HFF-Myc (cell line): ENCODE data around the gene RGS1.

Source experiments
- DNase-seq: peaks from one replicate; pipeline ENCODE4 v3.0.0-alpha.2; 2011; ENCODE audit warnings: low read depth; ENCODE audit errors: extremely low read depth
- H3K4me3 ChIP-seq: replicated peaks from 2 replicates; pipeline ENCODE4 v1.5.1; 2011; ENCODE audit warnings: low read depth, mild to moderate bottlenecking, control low read depth, low read length
- TF ChIP-seq, protein P1 (sequence below): IDR thresholded peaks from 2 replicates; pipeline ENCODE4 v1.5.1; 2012; ENCODE audit warnings: mild to moderate bottlenecking, low read depth, low read length, control low read depth; ENCODE audit errors: missing control alignments

The RGS1 gene

DNA sequence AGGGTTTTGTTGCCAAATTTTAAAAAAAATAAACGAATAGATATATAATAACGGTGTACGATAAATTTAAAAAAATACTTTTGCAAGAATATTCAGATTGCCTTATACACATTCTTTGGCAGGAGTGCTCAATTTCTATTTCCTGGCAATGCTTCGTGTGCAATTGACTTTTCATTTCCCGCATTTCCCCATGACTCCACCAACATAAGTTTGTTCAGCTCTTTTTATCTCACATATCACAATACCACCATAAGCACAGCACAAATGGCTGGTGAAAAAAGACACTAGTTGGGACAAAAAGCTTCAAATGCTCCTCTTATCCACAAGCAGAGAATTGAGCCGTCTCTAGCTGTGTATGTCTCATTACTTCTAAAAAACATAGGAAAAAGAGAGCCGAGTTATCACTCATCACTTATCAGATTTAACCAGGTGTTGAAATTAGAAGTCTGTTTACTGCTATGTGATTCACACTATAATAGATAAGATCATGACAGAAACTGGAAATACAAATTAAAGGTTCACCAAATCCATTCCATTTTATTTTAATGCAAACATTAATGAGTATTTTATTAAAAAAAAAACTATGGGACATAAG, 28.9 kb upstream of the RGS1 start:
- no peak overlapping the region for H3K4me3 ChIP-seq
- no peak for DNase-seq
- TF ChIP-seq, protein P1, sequence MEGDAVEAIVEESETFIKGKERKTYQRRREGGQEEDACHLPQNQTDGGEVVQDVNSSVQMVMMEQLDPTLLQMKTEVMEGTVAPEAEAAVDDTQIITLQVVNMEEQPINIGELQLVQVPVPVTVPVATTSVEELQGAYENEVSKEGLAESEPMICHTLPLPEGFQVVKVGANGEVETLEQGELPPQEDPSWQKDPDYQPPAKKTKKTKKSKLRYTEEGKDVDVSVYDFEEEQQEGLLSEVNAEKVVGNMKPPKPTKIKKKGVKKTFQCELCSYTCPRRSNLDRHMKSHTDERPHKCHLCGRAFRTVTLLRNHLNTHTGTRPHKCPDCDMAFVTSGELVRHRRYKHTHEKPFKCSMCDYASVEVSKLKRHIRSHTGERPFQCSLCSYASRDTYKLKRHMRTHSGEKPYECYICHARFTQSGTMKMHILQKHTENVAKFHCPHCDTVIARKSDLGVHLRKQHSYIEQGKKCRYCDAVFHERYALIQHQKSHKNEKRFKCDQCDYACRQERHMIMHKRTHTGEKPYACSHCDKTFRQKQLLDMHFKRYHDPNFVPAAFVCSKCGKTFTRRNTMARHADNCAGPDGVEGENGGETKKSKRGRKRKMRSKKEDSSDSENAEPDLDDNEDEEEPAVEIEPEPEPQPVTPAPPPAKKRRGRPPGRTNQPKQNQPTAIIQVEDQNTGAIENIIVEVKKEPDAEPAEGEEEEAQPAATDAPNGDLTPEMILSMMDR: no peak

DNA sequence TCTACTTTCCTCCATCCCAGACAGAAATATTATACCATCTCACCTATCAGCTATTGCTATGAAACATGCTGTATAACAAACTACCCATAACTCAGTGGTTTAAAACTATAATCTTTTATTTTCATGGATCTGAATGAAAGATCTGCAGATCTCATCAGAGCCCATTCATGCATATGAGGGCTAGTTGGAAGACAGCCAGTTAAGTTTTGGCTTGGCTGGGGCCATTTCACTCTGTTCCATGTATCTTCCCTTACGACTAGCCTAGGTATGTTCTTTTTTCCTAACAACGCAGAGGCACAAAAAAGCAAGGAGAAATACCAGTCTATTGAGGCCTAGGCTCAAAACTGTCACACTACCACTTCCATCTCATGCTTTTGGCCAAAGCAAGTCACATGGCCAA, 28.1 kb upstream of the RGS1 start:
- DNase-seq: no peak
- TF ChIP-seq, protein P1: no peak

DNA sequence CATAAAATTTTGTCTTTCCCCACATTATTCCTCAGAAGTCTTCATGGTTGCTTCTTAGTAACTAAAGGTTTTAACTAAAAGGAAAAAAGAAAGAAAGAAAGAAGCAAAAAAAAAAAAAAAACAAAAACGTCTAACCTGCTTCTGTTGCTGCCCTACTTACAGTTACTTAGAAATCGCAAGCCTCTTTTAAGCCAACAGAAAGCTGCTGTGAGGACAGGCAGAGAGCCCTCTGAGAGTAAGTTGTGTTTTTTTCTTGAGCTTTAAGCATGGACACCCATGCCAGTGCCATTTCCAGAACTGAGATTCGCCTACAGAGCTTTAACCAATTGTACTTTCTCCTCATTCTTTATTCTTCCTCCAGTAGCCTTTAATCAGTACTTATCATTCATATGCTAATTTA, 25.6 kb upstream of the RGS1 start:
- DNase-seq: no peak
- no peak overlapping the region for H3K4me3 ChIP-seq
- TF ChIP-seq, protein P1: no peak

More for the DNA sequence above, 28.1 kb upstream of the RGS1 start:
- H3K4me3 ChIP-seq: no peak overlapping the region

DNA sequence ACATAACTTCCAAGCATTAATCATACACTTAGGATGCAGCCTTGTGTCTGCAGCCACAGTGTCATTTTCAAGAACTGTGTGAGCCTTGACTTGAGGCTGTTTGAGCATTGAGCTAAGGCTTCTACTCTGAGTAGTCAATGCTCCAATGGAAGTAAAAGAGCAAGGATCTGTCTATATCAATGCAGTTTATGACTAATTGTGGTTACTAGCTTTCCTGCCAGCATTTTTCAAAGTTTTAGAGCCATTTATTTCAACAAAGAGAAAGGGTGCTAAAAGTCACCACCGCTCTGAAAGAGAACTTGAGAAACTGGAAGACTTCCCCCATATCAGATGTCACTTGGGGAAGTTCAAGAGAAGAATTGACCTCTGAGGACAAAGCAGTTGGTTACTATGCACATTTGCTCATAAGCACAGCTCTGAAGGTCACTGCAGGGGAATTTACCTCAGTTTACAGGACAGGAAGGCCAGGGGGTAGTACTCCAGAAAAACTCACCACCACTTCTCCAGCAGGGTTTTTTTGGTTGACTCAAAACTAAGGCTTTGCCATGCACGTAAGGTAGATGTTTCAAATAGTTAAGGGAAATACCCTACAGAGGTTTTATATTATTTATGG, 24.5 kb upstream of the RGS1 start:
- TF ChIP-seq, protein P1: no peak
- H3K4me3 ChIP-seq: no peak overlapping the region
- no peak for DNase-seq

DNA sequence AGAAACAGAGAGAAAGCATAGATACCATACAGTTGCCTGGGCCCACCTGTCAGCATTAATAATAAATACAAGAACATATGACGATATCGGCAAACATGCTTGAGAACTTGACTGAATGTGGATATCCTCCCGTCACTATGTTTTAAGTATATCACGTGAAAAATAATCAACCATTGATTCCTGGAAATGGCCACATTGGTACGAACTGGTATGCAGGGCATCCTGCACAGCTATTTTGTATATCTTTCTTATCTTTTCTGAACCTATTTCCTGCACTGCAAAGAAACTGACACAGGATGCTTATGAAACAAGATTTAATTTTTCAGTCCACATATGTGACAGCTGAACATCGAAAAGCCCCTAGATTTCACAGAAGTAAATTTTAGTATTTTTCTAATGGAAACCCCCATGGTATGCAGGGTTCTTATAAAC, 22.8 kb upstream of the RGS1 start:
- DNase-seq: no peak
- no peak overlapping the region for H3K4me3 ChIP-seq
- TF ChIP-seq, protein P1: no peak

DNA sequence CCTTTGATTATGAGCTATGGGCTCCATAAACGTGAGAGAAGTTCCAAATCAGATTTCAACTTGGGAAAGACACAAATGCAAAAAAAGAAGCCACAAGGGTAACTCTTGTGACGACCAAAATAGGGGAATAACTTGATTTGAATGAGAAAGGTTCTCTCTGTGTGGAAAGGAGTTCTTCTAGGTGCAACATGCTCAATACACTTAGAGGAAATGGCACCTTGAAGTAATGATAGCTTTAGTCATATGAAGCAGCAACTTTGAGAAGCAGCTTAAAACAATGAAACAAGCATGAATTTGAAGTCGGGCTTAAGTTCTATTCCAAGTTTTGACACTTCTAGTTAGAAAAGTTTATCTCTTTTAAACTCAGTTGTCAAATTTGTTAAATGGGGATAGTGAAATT, 21.8 kb upstream of the RGS1 start:
- DNase-seq: no peak
- TF ChIP-seq, protein P1: no peak

DNA sequence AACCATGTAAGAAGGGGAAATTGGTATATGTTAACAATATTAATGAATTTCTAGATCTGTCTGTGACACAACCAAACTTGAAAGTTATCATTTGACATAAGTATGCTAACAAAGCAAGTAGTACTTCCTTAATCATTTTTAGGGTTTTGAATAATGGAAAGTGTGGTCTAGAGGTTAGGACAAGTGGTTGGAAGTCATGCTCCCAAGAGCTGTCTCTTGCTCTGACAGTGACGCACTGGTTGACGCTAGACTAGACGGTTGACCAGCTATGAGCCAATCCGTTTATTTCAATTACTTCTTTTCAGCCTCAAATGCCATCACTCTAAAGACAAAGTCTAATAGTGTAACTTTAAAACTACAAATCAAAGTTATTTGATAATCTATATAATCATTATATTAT, 20.7 kb upstream of the RGS1 start:
- H3K4me3 ChIP-seq: no peak overlapping the region
- DNase-seq: no peak
- TF ChIP-seq, protein P1: no peak

More for the DNA sequence above, 21.8 kb upstream of the RGS1 start:
- no peak overlapping the region for H3K4me3 ChIP-seq
